M059J (cell line): ENCODE data around the gene ZNF385B. TPM values are rescaled to one million over a fixed set of nuclear protein-coding genes. Genes with fewer than 3 reads are reported as not detected.

Experiments
- DNase-seq: peaks from one replicate; pipeline ENCODE4 v3.0.0-alpha.2; 2012; ENCODE audit warnings: low read depth
- total RNA-seq: library from RNA; depleted of rRNA; stranded (reverse); fragments of >200 nt; shearing (Covaris generic); gene quantifications from 2 replicates; pipeline ENCODE4 v1.2.3, GENCODE V29; 2014

The ZNF385B gene
- total RNA-seq, 1 experiment from 2014 or later, result 2.4 TPM

GRCh38 chr2:179746981-179747380 lies 114.4 kb downstream of the ZNF385B start:
- DNase-seq, result no peak

GRCh38 chr2:179745635-179746256 lies 115.7 kb downstream of the ZNF385B start:
- DNase-seq, result peak; percentile 1

- DNase-seq, result no peak
Observed at GRCh38 chr2:179744401-179744800, 117.0 kb downstream of the ZNF385B start.

GRCh38 chr2:179741317-179741716 lies 120.1 kb downstream of the ZNF385B start:
- DNase-seq, result no peak

- no peak for DNase-seq
Observed at GRCh38 chr2:179729966-179730365, 131.4 kb downstream of the ZNF385B start.

- DNase-seq, result no peak
Observed at GRCh38 chr2:179726461-179727180, 134.8 kb downstream of the ZNF385B start.

GRCh38 chr2:179724403-179724802 lies 137.0 kb downstream of the ZNF385B start:
- no peak for DNase-seq

GRCh38 chr2:179720173-179720772 lies 141.1 kb downstream of the ZNF385B start:
- no peak for DNase-seq

- DNase-seq, result no peak
Observed at GRCh38 chr2:179715871-179716270, 145.5 kb downstream of the ZNF385B start.

- no peak for DNase-seq
Observed at GRCh38 chr2:179715196-179715595, 146.2 kb downstream of the ZNF385B start.

- DNase-seq, result no peak
Observed at GRCh38 chr2:179712825-179713224, 148.6 kb downstream of the ZNF385B start.

- no peak for DNase-seq
Observed at GRCh38 chr2:179711375-179711774, 150.0 kb downstream of the ZNF385B start.

- no peak for DNase-seq
Observed at GRCh38 chr2:179703702-179704101, 157.7 kb downstream of the ZNF385B start.

GRCh38 chr2:179702912-179703311 lies 158.5 kb downstream of the ZNF385B start:
- DNase-seq, result no peak

- no peak for DNase-seq
Observed at GRCh38 chr2:179701524-179702110, 159.8 kb downstream of the ZNF385B start.

GRCh38 chr2:179695486-179695885 lies 165.9 kb downstream of the ZNF385B start:
- DNase-seq, result no peak

- no peak for DNase-seq
Observed at GRCh38 chr2:179694963-179695362, 166.4 kb downstream of the ZNF385B start.

GRCh38 chr2:179692610-179693009 lies 168.8 kb downstream of the ZNF385B start:
- no peak for DNase-seq

GRCh38 chr2:179692043-179692442 lies 169.4 kb downstream of the ZNF385B start:
- no peak for DNase-seq

GRCh38 chr2:179691235-179691634 lies 170.2 kb downstream of the ZNF385B start:
- DNase-seq, result no peak

GRCh38 chr2:179686718-179687342 lies 174.6 kb downstream of the ZNF385B start:
- DNase-seq, result no peak

- no peak for DNase-seq
Observed at GRCh38 chr2:179686069-179686468, 175.3 kb downstream of the ZNF385B start.
